Keratinocyte (primary cell): ENCODE data around the gene CHN2.

Source experiments
- CTCF ChIP-seq, 3 experiments: IDR thresholded peaks in 1 of 3; conservative IDR thresholded peaks in 1 of 3; optimal IDR thresholded peaks in 1 of 3; 2 replicates in 2 of 3; 3 replicates in 1 of 3; pipeline versions ENCODE3 to v1.5.1; 2011; ENCODE audit warnings: low read length in 3 of 3, mild to moderate bottlenecking in 3 of 3, moderate library complexity in 2 of 3, control low read depth in 1 of 3, inconsistent platforms in 1 of 3; ENCODE audit not compliant: insufficient read depth in 2 of 3; ENCODE audit errors: extremely low read depth in 1 of 3
- EZH2 ChIP-seq: IDR thresholded peaks from one replicate; pipeline ENCODE4 v1.6.1; 2012; ENCODE audit warnings: inconsistent platforms, mild to moderate bottlenecking, low read length, moderate library complexity

GRCh38 chr7:29214816-29215215 lies 20.2 kb downstream of the CHN2 start:
- TF ChIP-seq EZH2 (no peak), CTCF (optimal IDR thresholded peaks at IDR 0.05 in 1 of 3, IDR thresholded peaks at IDR 0.05 in 1 of 3, conservative IDR thresholded peaks at IDR 0.05 in 1 of 3; ENCODE audit: extremely low read depth in 1 of 3, insufficient read depth in 2 of 3, low read length in 3 of 3) (no peak)
